Right lobe of liver (tissue), 4 donors: ENCODE measurements around the gene SART3.

Experiments used
- POLR2A ChIP-seq: fragments of 450-650 bp; IDR thresholded peaks from one replicate; pipeline ENCODE4 v1.6.1; 2017; ENCODE audit warnings: antibody characterized with exemption, mild to moderate bottlenecking
- TF ChIP-seq, protein P1 (sequence below), 4 donors: fragments of 200-600 bp in 3 of 4; fragments of 450-650 bp in 1 of 4; IDR thresholded peaks; one replicate each; pipeline versions ENCODE4 v1.5.1 to v1.8.0; 2016 to 2022; ENCODE audit warnings: antibody characterized with exemption in 4 of 4, mild to moderate bottlenecking in 2 of 4
- donor health status: DM: no; HTN: no; CAD: no.
- donor health status: DM: no; HTN: no; CAD: no.
- donor health status: DM: no; HTN: yes; CAD: no.

DNA sequence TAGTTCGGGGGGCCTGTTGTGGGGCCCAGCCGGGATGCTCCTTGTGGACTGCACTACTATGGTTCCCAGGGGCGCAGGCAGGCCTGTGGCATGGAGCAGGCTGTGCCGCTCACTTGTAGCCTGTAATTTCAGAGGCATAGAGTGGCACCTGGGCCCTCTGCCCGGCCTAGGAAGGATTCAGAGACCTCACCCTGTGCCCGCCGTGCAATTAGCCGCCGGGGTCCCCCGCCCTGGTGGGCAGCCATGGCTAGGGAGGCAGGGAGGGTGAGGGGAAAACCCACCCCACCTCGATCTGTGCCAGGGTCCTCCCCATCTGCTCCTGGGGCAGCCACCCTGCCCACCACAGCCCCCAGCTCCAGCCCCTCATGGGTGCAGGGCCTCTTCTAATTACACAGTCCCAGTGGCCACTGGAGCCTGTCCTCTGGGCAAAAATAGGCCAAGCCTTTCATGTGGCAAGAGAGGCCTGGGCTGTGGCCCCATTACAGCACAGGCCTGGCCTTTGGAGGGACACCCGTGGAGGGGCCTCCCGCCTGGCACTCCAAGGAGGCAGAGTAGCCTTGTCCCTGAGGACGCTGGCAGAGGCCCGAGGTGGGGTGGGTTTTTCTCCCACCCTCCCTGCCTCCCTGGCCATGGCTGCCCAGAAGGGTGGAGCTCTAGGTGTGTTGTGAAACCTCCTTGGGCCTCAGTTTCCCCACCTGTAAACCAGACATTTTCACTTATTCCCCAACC lies 42.2 kb upstream of the SART3 start:
- TF ChIP-seq, protein P1, sequence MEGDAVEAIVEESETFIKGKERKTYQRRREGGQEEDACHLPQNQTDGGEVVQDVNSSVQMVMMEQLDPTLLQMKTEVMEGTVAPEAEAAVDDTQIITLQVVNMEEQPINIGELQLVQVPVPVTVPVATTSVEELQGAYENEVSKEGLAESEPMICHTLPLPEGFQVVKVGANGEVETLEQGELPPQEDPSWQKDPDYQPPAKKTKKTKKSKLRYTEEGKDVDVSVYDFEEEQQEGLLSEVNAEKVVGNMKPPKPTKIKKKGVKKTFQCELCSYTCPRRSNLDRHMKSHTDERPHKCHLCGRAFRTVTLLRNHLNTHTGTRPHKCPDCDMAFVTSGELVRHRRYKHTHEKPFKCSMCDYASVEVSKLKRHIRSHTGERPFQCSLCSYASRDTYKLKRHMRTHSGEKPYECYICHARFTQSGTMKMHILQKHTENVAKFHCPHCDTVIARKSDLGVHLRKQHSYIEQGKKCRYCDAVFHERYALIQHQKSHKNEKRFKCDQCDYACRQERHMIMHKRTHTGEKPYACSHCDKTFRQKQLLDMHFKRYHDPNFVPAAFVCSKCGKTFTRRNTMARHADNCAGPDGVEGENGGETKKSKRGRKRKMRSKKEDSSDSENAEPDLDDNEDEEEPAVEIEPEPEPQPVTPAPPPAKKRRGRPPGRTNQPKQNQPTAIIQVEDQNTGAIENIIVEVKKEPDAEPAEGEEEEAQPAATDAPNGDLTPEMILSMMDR (IDR thresholded peaks at IDR 0.05): no peak
- no peak for TF ChIP-seq POLR2A
